IMR-90 (cell line): ENCODE data around the gene HKDC1.

Experiments used
- BHLHE40 ChIP-seq: fragments of 150-350 bp; IDR thresholded peaks from 2 replicates; pipeline ENCODE4 v1.6.1; 2016; ENCODE audit warnings: mild to moderate bottlenecking, low read depth, low read length
- CEBPB ChIP-seq: IDR thresholded peaks from 2 replicates; pipeline ENCODE4 v1.6.1; 2012; ENCODE audit warnings: low read depth, low read length, improper control_type of control experiment
- CHD1 ChIP-seq: IDR thresholded peaks from 2 replicates; pipeline ENCODE4 v1.6.1; 2012; ENCODE audit warnings: low read depth, low read length, improper control_type of control experiment
- FOS ChIP-seq: fragments of 150-350 bp; IDR thresholded peaks from 2 replicates; pipeline ENCODE4 v1.6.1; 2016; ENCODE audit warnings: low read depth, low read length
- MAZ ChIP-seq: IDR thresholded peaks from 2 replicates; pipeline ENCODE4 v1.6.1; 2012; ENCODE audit warnings: low read depth, mild to moderate bottlenecking, low read length, improper control_type of control experiment, moderate library complexity, borderline replicate concordance
- MXI1 ChIP-seq: IDR thresholded peaks from 2 replicates; pipeline ENCODE4 v1.6.1; 2012; ENCODE audit warnings: low read depth, mild to moderate bottlenecking, low read length, moderate library complexity, borderline replicate concordance
- POLR2A ChIP-seq: IDR thresholded peaks from 2 replicates; pipeline ENCODE4 v1.6.1; 2012; ENCODE audit warnings: mild to moderate bottlenecking, low read depth, low read length
- RAD21 ChIP-seq: IDR thresholded peaks from 2 replicates; pipeline ENCODE4 v1.6.1; 2012; ENCODE audit warnings: low read length, improper control_type of control experiment
- RCOR1 ChIP-seq: IDR thresholded peaks from 2 replicates; pipeline ENCODE4 v1.6.1; 2012; ENCODE audit warnings: mild to moderate bottlenecking, low read length, improper control_type of control experiment; ENCODE audit not compliant: insufficient replicate concordance
- RFX5 ChIP-seq: IDR thresholded peaks from 2 replicates; pipeline ENCODE4 v1.8.0; 2012; ENCODE audit warnings: low read depth, mild to moderate bottlenecking, low read length, moderate library complexity
- SMC3 ChIP-seq: fragments of 150-350 bp; IDR thresholded peaks from 2 replicates; pipeline ENCODE4 v1.6.1; 2016; ENCODE audit warnings: low read depth, mild to moderate bottlenecking, antibody characterized with exemption, low read length, moderate library complexity
- TF ChIP-seq, protein P1 (sequence below): fragments of 150-350 bp; IDR thresholded peaks from 2 replicates; pipeline ENCODE4 v1.6.1; 2016; ENCODE audit warnings: low read depth, mild to moderate bottlenecking, low read length, moderate library complexity, borderline replicate concordance
- TF ChIP-seq, protein P2 (sequence below): conservative IDR thresholded peaks from 2 replicates; pipeline ENCODE4 v1.5.1; 2012; ENCODE audit warnings: mild to moderate bottlenecking, low read depth, low read length, improper control_type of control experiment

DNA sequence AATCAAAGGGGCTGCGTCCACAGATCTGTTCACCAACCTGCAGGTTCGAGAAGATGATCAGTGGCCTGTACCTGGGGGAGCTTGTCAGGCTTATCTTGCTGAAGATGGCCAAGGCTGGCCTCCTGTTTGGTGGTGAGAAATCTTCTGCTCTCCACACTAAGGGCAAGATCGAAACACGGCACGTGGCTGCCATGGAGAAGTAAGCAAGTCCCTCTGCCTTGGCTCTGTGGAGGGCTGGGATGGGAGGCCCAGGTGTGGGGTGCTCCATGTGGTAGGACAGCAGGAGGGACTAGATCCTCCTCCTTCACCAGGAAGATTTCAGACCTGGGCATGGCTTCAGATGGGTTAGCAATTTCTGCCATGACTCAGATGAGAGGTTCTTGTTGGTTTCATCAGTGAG lies 25.9 kb downstream of the HKDC1 start:
- TF ChIP-seq, protein P1, sequence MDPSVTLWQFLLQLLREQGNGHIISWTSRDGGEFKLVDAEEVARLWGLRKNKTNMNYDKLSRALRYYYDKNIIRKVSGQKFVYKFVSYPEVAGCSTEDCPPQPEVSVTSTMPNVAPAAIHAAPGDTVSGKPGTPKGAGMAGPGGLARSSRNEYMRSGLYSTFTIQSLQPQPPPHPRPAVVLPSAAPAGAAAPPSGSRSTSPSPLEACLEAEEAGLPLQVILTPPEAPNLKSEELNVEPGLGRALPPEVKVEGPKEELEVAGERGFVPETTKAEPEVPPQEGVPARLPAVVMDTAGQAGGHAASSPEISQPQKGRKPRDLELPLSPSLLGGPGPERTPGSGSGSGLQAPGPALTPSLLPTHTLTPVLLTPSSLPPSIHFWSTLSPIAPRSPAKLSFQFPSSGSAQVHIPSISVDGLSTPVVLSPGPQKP = no peak
- TF ChIP-seq, protein P2, sequence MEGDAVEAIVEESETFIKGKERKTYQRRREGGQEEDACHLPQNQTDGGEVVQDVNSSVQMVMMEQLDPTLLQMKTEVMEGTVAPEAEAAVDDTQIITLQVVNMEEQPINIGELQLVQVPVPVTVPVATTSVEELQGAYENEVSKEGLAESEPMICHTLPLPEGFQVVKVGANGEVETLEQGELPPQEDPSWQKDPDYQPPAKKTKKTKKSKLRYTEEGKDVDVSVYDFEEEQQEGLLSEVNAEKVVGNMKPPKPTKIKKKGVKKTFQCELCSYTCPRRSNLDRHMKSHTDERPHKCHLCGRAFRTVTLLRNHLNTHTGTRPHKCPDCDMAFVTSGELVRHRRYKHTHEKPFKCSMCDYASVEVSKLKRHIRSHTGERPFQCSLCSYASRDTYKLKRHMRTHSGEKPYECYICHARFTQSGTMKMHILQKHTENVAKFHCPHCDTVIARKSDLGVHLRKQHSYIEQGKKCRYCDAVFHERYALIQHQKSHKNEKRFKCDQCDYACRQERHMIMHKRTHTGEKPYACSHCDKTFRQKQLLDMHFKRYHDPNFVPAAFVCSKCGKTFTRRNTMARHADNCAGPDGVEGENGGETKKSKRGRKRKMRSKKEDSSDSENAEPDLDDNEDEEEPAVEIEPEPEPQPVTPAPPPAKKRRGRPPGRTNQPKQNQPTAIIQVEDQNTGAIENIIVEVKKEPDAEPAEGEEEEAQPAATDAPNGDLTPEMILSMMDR = no peak
- TF ChIP-seq POLR2A = no peak
- no peak for TF ChIP-seq CEBPB
- no peak for TF ChIP-seq SMC3
- TF ChIP-seq MAZ = no peak
- TF ChIP-seq RFX5 = no peak
- TF ChIP-seq MXI1 = no peak
- TF ChIP-seq RCOR1 = no peak
- TF ChIP-seq RAD21 = no peak
- no peak for TF ChIP-seq FOS
- TF ChIP-seq CHD1 = no peak
- TF ChIP-seq BHLHE40 = no peak
